Cardiac muscle cell (in vitro differentiated cells and primary cell): ENCODE data around the gene LRSAM1. TPM values are rescaled to one million over a fixed set of nuclear protein-coding genes. Genes with fewer than 3 reads are reported as not detected.
A peak's percentile ranks its signal among the peaks of the same experiment; 100 is the strongest.

Experiments used
- DNase-seq, 2 donors: peaks; one replicate each; pipeline versions ENCODE4 v3.0.0 to v3.0.0-alpha.2; 2010 to 2017; ENCODE audit warnings: low read depth in 1 of 2, low spot score in 1 of 2
- H3K27ac ChIP-seq: fragments of 200-600 bp; sonication (generic); 2 replicates; pipeline ENCODE4 v1.5.1; 2016
- H3K27me3 ChIP-seq: fragments of 200-600 bp; sonication (generic); 2 replicates; pipeline ENCODE4 v1.6.0; 2016; ENCODE audit warnings: control low read depth
- H3K36me3 ChIP-seq: fragments of 200-600 bp; sonication (generic); 2 replicates; pipeline ENCODE4 v1.5.1; 2016; ENCODE audit warnings: control low read depth
- H3K4me1 ChIP-seq: fragments of 200-600 bp; sonication (generic); 2 replicates; pipeline ENCODE4 v1.8.1; 2017; ENCODE audit warnings: low read depth, mild to moderate bottlenecking, mixed run types
- H3K4me3 ChIP-seq: fragments of 200-600 bp; sonication (generic); 2 replicates; pipeline ENCODE4 v1.5.1; 2016; ENCODE audit warnings: mild to moderate bottlenecking
- H3K9me3 ChIP-seq: fragments of 200-600 bp; sonication (generic); 2 replicates; pipeline ENCODE4 v1.5.1; 2017; ENCODE audit warnings: low read depth, mild to moderate bottlenecking, control low read depth
- CTCF ChIP-seq: IDR thresholded peaks from 2 replicates; pipeline ENCODE4 v1.5.1; 2012; ENCODE audit warnings: low read depth, mild to moderate bottlenecking, low read length
- polyA plus RNA-seq: library from polyadenylated mRNA; unstranded; fragments of >200 nt; fragmentation: Nextera tagmentation; extraction: Ambion mirVana; gene quantifications from 2 replicates; pipeline ENCODE4 v1.2.1, GENCODE V29; 2016
- total RNA-seq: library from RNA; depleted of rRNA; stranded (reverse); fragments of >200 nt; gene quantifications from 2 replicates; pipeline ENCODE4 v1.2.3, GENCODE V29; 2016

Gene LRSAM1
- total and polyA plus RNA-seq, 2 experiments from 2014 or later = 39.4 to 39.7 TPM

- H3K9me3 ChIP-seq = no peaks in the 10 kb centered on the region
- H3K4me1 ChIP-seq = peaks cover 21% of the 10 kb centered on the region
- H3K27ac ChIP-seq = no peak overlapping the region
- TF ChIP-seq CTCF = no peak
- H3K36me3 ChIP-seq = no peaks in the 10 kb centered on the region
- DNase-seq = peak in 1 of 2 donors; percentile 26
- H3K27me3 ChIP-seq = no peaks in the 10 kb centered on the region
- H3K4me3 ChIP-seq = no peak overlapping the region
These were observed 33.9 kb upstream of the LRSAM1 start for GRCh38 chr9:127417131-127418036.

- Histone ChIP-seq H3K27me3 (no peaks in the 10 kb centered on the region), H3K9me3 (no peaks in the 10 kb centered on the region), H3K4me1 (peaks cover 27% of the 10 kb centered on the region), H3K27ac (no peak overlapping the region), H3K36me3 (no peaks in the 10 kb centered on the region), H3K4me3 (no peak overlapping the region)
- peak; percentile 12 to 37 for DNase-seq
- no peak for TF ChIP-seq CTCF
These were observed 33.3 kb upstream of the LRSAM1 start for GRCh38 chr9:127418037-127418471.

- no peak for DNase-seq
- TF ChIP-seq CTCF = no peak
These were observed 32.0 kb upstream of the LRSAM1 start for GRCh38 chr9:127419348-127419747.

GRCh38 chr9:127421057-127421456 lies 30.3 kb upstream of the LRSAM1 start:
- no peak overlapping the region for H3K27ac ChIP-seq
- DNase-seq = no peak
- no peaks in the 10 kb centered on the region for H3K9me3 ChIP-seq
- no peak for TF ChIP-seq CTCF
- H3K27me3 ChIP-seq = no peaks in the 10 kb centered on the region
- no peak overlapping the region for H3K4me3 ChIP-seq
- H3K4me1 ChIP-seq = peaks cover 35% of the 10 kb centered on the region
- no peaks in the 10 kb centered on the region for H3K36me3 ChIP-seq

More at GRCh38 chr9:127419348-127419747, 32.0 kb upstream of the LRSAM1 start:
- no peaks in the 10 kb centered on the region for H3K36me3 ChIP-seq
- no peaks in the 10 kb centered on the region for H3K9me3 ChIP-seq
- no peak overlapping the region for H3K4me3 ChIP-seq
- peak overlapping the region; percentile 31 for H3K27ac ChIP-seq
- no peaks in the 10 kb centered on the region for H3K27me3 ChIP-seq
- peaks cover 31% of the 10 kb centered on the region for H3K4me1 ChIP-seq

- DNase-seq = no peak
- H3K27ac ChIP-seq = peak overlapping the region; percentile 96
- H3K4me1 ChIP-seq = peaks cover 35% of the 10 kb centered on the region
- no peaks in the 10 kb centered on the region for H3K36me3 ChIP-seq
- H3K4me3 ChIP-seq = no peak overlapping the region
- no peaks in the 10 kb centered on the region for H3K9me3 ChIP-seq
- no peak for TF ChIP-seq CTCF
- no peaks in the 10 kb centered on the region for H3K27me3 ChIP-seq
These were observed 29.1 kb upstream of the LRSAM1 start for GRCh38 chr9:127422133-127422782.
